CD4-positive, alpha-beta memory T cell (primary cell): Measurements from ENCODE around the gene FCHSD1. TPM values are rescaled to one million over a fixed set of nuclear protein-coding genes. Genes with fewer than 3 reads are reported as not detected.

Source experiments
- CTCF ChIA-PET: fragments of 350-600 bp; sonication (Branson Sonifier 250); formaldehyde crosslinking; loops from one replicate; lab custom pipeline; 2021; ENCODE audit warnings: inconsistent platforms; ENCODE audit not compliant: partially characterized antibody; lab: Charles Lee
- POLR2A ChIA-PET: fragments of 350-600 bp; sonication (Branson Sonifier 250); formaldehyde crosslinking; loops from one replicate; lab custom pipeline; 2021; ENCODE audit not compliant: partially characterized antibody; lab: Charles Lee
- DNase-seq, 5 donors: peaks; one replicate each; pipeline versions ENCODE4 v3.0.0 to v3.0.0-alpha.2; 2020 to 2022; ENCODE audit warnings: mixed read lengths in 1 of 5
- H3K27ac ChIP-seq: one replicate; pipeline ENCODE4 v1.7.0; 2013; ENCODE audit warnings: low read depth, low read length
- H3K27me3 ChIP-seq: 2 replicates; pipeline ENCODE4 v1.7.0; 2013; ENCODE audit warnings: mild to moderate bottlenecking, low read length, moderate library complexity; ENCODE audit not compliant: insufficient read depth
- H3K36me3 ChIP-seq: 2 replicates; pipeline ENCODE4 v1.7.0; 2013; ENCODE audit warnings: mild to moderate bottlenecking, low read length, moderate library complexity; ENCODE audit not compliant: insufficient read depth
- H3K4me1 ChIP-seq: 2 replicates; pipeline ENCODE4 v1.7.0; 2013; ENCODE audit warnings: mild to moderate bottlenecking, low read length, moderate library complexity; ENCODE audit not compliant: insufficient read depth
- H3K4me3 ChIP-seq, 2 donors: one replicate each; pipeline ENCODE4 v1.7.0; 2013; ENCODE audit warnings: low read length in 2 of 2, mild to moderate bottlenecking in 1 of 2
- H3K9me3 ChIP-seq, 2 donors: one replicate each; pipeline ENCODE4 v1.7.0; 2013; ENCODE audit warnings: low read length in 2 of 2, control low read depth in 1 of 2; ENCODE audit not compliant: control insufficient read depth in 1 of 2
- H3K27ac Mint-ChIP-seq, 7 donors: one replicate each; pipeline ENCODE4 v1.8.0; 2020 to 2021; ENCODE audit warnings: mixed read lengths in 7 of 7, mild to moderate bottlenecking in 6 of 7, inconsistent platforms in 3 of 7, moderate library complexity in 3 of 7
- H3K27me3 Mint-ChIP-seq, 2 donors: one replicate each; pipeline ENCODE4 v1.8.0; 2020 to 2021; ENCODE audit warnings: mixed read lengths in 2 of 2
- H3K36me3 Mint-ChIP-seq, 2 donors: one replicate each; pipeline ENCODE4 v1.8.0; 2020 to 2021; ENCODE audit warnings: mixed read lengths in 2 of 2, inconsistent platforms in 1 of 2, mild to moderate bottlenecking in 1 of 2
- H3K4me1 Mint-ChIP-seq, 4 donors: one replicate each; pipeline ENCODE4 v1.8.0; 2020 to 2021; ENCODE audit warnings: mixed read lengths in 4 of 4, mild to moderate bottlenecking in 1 of 4
- H3K4me3 Mint-ChIP-seq, 8 donors: one replicate each; pipeline ENCODE4 v1.8.0; 2020 to 2021; ENCODE audit warnings: mixed read lengths in 8 of 8, mild to moderate bottlenecking in 7 of 8, moderate library complexity in 6 of 8, inconsistent platforms in 3 of 8
- H3K9me3 Mint-ChIP-seq, 8 donors: one replicate each; pipeline ENCODE4 v1.8.0; 2020 to 2021; ENCODE audit warnings: mixed read lengths in 8 of 8, mild to moderate bottlenecking in 5 of 8, inconsistent platforms in 3 of 8, moderate library complexity in 1 of 8
- intact Hi-C: fragments of 100-400 bp; cut with micrococcal nuclease; formaldehyde crosslinking; loops from one replicate; pipeline ENCODE4 v1.15.1; 2023
- polyA plus RNA-seq, 2 donors: library from polyadenylated mRNA; unstranded; fragments of 300-500 nt; fragmentation: Illumina TruSeq; gene quantifications; one replicate each; pipeline ENCODE4 v1.2.3, GENCODE V29; 2021
- total RNA-seq, 2 experiments: library from RNA; stranded (reverse); gene quantifications; one replicate each; pipeline ENCODE4 v1.2.3, GENCODE V29; 2021

Gene FCHSD1
- total RNA-seq (100 to 1,000 TPM; 106 to 110 TPM), polyA plus RNA-seq (1 to 10 TPM; 7.1 to 9.9 TPM)

GRCh38 chr5:141650851-141651727 lies at the start of gene FCHSD1:
Gene FCHSD1, minus strand, starts transcription at chr5:141651418. Its CDS starts 50 bp downstream, at chr5:141651368.
- Histone ChIP-seq H3K4me1 (peaks cover 29% of the 10 kb centered on the region), H3K9me3 (no peaks in the 10 kb centered on the region), H3K27me3 (no peaks in the 10 kb centered on the region), H3K4me3 (peak within 1 kb of the TSS; percentile 42 to 74), H3K36me3 (peaks cover 13% of the 10 kb centered on the region), H3K27ac (peak within 1 kb of the TSS; percentile 50)
- peaks cover 27 to 49% (median 38%) of the 10 kb centered on the region in 4 donors for H3K4me1 Mint-ChIP-seq
- H3K27ac Mint-ChIP-seq, result peak within 1 kb of the TSS; percentile 86 to 97 (median 94)
- H3K4me3 Mint-ChIP-seq, result peak within 1 kb of the TSS; percentile 87 to 96 (median 93)
- CTCF ChIA-PET, result interaction anchor here (0.5 to 3.2 kb wide), 14 partner anchors 12 to 360 kb away, joined by 3 to 15 read pairs (median 5); partner anchors contain the start of genes DIAPH1, HDAC3 and RELL2
- peak; percentile 75 to 81 (median 76) for DNase-seq
- H3K9me3 Mint-ChIP-seq, result no peaks in the 10 kb centered on the region
- intact Hi-C loops, result loop anchor here (1.0 kb wide), 1 partner anchor 15 kb away; the partner anchor contains the start of genes HDAC3 and RELL2
- POLR2A ChIA-PET, result interaction anchor here (0.7 to 3.1 kb wide), 20 partner anchors 9 to 445 kb away, joined by 3 to 55 read pairs (median 6); partner anchors contain the start of genes ARAP3, DELE1, DIAPH1 and GNPDA1
- no peaks in the 10 kb centered on the region for H3K27me3 Mint-ChIP-seq
- peaks cover 19 to 28% of the 10 kb centered on the region in 2 donors for H3K36me3 Mint-ChIP-seq

GRCh38 chr5:141697586-141697985 lies 46.4 kb upstream of the FCHSD1 start:
- no peak overlapping the region for H3K27ac Mint-ChIP-seq
- POLR2A ChIA-PET, result no interaction called here
- CTCF ChIA-PET, result interaction anchor here (1.8 to 9.2 kb wide), 5 partner anchors 32 to 315 kb away, joined by 5 to 250 read pairs (median 81); partner anchors contain the start of genes GNPDA1, PCDH1 and PCDH12

GRCh38 chr5:141696431-141696830 lies 45.2 kb upstream of the FCHSD1 start:
- Histone ChIP-seq H3K27me3 (peaks cover 3% of the 10 kb centered on the region), H3K9me3 (no peaks in the 10 kb centered on the region), H3K36me3 (no peaks in the 10 kb centered on the region), H3K4me3 (no peak overlapping the region), H3K4me1 (peaks cover 27% of the 10 kb centered on the region), H3K27ac (no peak overlapping the region)
- Mint-ChIP-seq H3K36me3 (no peaks in the 10 kb centered on the region), H3K4me3 (no peak overlapping the region), H3K27ac (no peak overlapping the region), H3K27me3 (peaks cover 3 to 16% of the 10 kb centered on the region in 2 donors), H3K4me1 (peaks cover 22 to 40% (median 26%) of the 10 kb centered on the region in 4 donors), H3K9me3 (peaks cover 0 to 3% (median 0%) of the 10 kb centered on the region in 8 donors)
- DNase-seq, result no peak
- ChIA-PET CTCF (interaction anchor here (0.8 to 9.2 kb wide), 6 partner anchors 31 to 316 kb away, joined by 3 to 250 read pairs (median 67); partner anchors contain the start of genes GNPDA1, PCDH1 and PCDH12), POLR2A (interaction anchor here (0.9 to 1.0 kb wide), 2 partner anchors 13 to 265 kb away, joined by 3 read pairs; no protein-coding TSS in a partner anchor)
- intact Hi-C loops, result no loop called here

More at GRCh38 chr5:141697586-141697985, 46.4 kb upstream of the FCHSD1 start:
- Mint-ChIP-seq H3K9me3 (peaks cover 0 to 3% (median 0%) of the 10 kb centered on the region in 8 donors), H3K4me1 (peaks cover 19 to 40% (median 25%) of the 10 kb centered on the region in 4 donors), H3K27me3 (peaks cover 3 to 16% of the 10 kb centered on the region in 2 donors), H3K36me3 (no peaks in the 10 kb centered on the region), H3K4me3 (no peak overlapping the region)
- Histone ChIP-seq H3K4me1 (peaks cover 24% of the 10 kb centered on the region), H3K27ac (no peak overlapping the region), H3K36me3 (no peaks in the 10 kb centered on the region), H3K4me3 (no peak overlapping the region), H3K27me3 (peaks cover 3% of the 10 kb centered on the region), H3K9me3 (no peaks in the 10 kb centered on the region)
- no peak for DNase-seq
- intact Hi-C loops, result no loop called here

GRCh38 chr5:141695627-141696215 lies 44.5 kb upstream of the FCHSD1 start:
- H3K4me3 Mint-ChIP-seq, result no peak overlapping the region
- intact Hi-C loops, result no loop called here
- H3K27me3 ChIP-seq, result peaks cover 3% of the 10 kb centered on the region
- peak overlapping the region in 1 of 7 donors; percentile 38 for H3K27ac Mint-ChIP-seq
- H3K36me3 Mint-ChIP-seq, result no peaks in the 10 kb centered on the region
- peaks cover 3 to 16% of the 10 kb centered on the region in 2 donors for H3K27me3 Mint-ChIP-seq
- H3K27ac ChIP-seq, result no peak overlapping the region
- peaks cover 0 to 3% (median 0%) of the 10 kb centered on the region in 8 donors for H3K9me3 Mint-ChIP-seq
- no peaks in the 10 kb centered on the region for H3K9me3 ChIP-seq
- H3K36me3 ChIP-seq, result no peaks in the 10 kb centered on the region
- CTCF ChIA-PET, result interaction anchor here (0.9 to 9.2 kb wide), 6 partner anchors 30 to 317 kb away, joined by 3 to 250 read pairs (median 67); partner anchors contain the start of genes GNPDA1, PCDH1, PCDH12 and RNF14
- no peak overlapping the region for H3K4me3 ChIP-seq
- DNase-seq, result no peak
- POLR2A ChIA-PET, result interaction anchor here (0.9 to 1.4 kb wide), 3 partner anchors 12 to 265 kb away, joined by 3 read pairs; no protein-coding TSS in a partner anchor
- peaks cover 22% of the 10 kb centered on the region for H3K4me1 ChIP-seq
- peaks cover 20 to 36% (median 24%) of the 10 kb centered on the region in 4 donors for H3K4me1 Mint-ChIP-seq

GRCh38 chr5:141694479-141694878 lies 43.3 kb upstream of the FCHSD1 start:
- H3K4me3 ChIP-seq, result no peak overlapping the region
- no peak overlapping the region for H3K27ac ChIP-seq
- H3K9me3 Mint-ChIP-seq, result no peaks in the 10 kb centered on the region
- peak overlapping the region in 1 of 8 donors; percentile 86 for H3K4me3 Mint-ChIP-seq
- peaks cover 1 to 10% of the 10 kb centered on the region in 2 donors for H3K27me3 Mint-ChIP-seq
- POLR2A ChIA-PET, result interaction anchor here (1.0 to 3.5 kb wide), 3 partner anchors 185 to 266 kb away, joined by 3 to 63 read pairs (median 4); partner anchors contain the start of gene PCDH1
- no peak for DNase-seq
- peaks cover 3% of the 10 kb centered on the region for H3K27me3 ChIP-seq
- CTCF ChIA-PET, result interaction anchor here (1.0 to 9.2 kb wide), 9 partner anchors 8 to 449 kb away, joined by 3 to 250 read pairs (median 79); partner anchors contain the start of genes ARAP3, PCDH1 and PCDH12
- H3K36me3 Mint-ChIP-seq, result no peaks in the 10 kb centered on the region
- peak overlapping the region in 2 of 7 donors; percentile 85 to 90 for H3K27ac Mint-ChIP-seq
- peaks cover 22% of the 10 kb centered on the region for H3K4me1 ChIP-seq
- peaks cover 20 to 31% (median 24%) of the 10 kb centered on the region in 4 donors for H3K4me1 Mint-ChIP-seq
- H3K9me3 ChIP-seq, result no peaks in the 10 kb centered on the region
- intact Hi-C loops, result no loop called here
- H3K36me3 ChIP-seq, result no peaks in the 10 kb centered on the region

- Mint-ChIP-seq H3K9me3 (no peaks in the 10 kb centered on the region), H3K4me1 (peaks cover 20 to 31% (median 24%) of the 10 kb centered on the region in 4 donors), H3K27ac (peak overlapping the region; percentile 82 to 90 (median 88)), H3K27me3 (peaks cover 4 to 5% of the 10 kb centered on the region in 2 donors), H3K36me3 (no peaks in the 10 kb centered on the region), H3K4me3 (peak overlapping the region; percentile 72 to 89 (median 80))
- Histone ChIP-seq H3K9me3 (no peaks in the 10 kb centered on the region), H3K4me1 (peaks cover 22% of the 10 kb centered on the region), H3K36me3 (no peaks in the 10 kb centered on the region), H3K27me3 (no peaks in the 10 kb centered on the region), H3K27ac (no peak overlapping the region), H3K4me3 (peak overlapping the region in 1 of 2 donors; percentile 33)
- intact Hi-C loops, result loop anchor here (1.0 to 2.0 kb wide), 9 partner anchors 9 to 1006 kb away; partner anchors contain the start of gene DELE1
- ChIA-PET POLR2A (interaction anchor here (0.6 to 3.8 kb wide), 22 partner anchors 9 to 675 kb away, joined by 3 to 103 read pairs (median 7); partner anchors contain the start of genes ARAP3, DELE1, DIAPH1 and FCHSD1), CTCF (interaction anchor here (0.8 to 9.2 kb wide), 42 partner anchors 9 to 1020 kb away, joined by 3 to 250 read pairs (median 9); partner anchors contain the start of genes ARAP3, DELE1, FCHSD1 and GNPDA1)
- peak; percentile 67 to 91 (median 76) for DNase-seq
Observed at GRCh38 chr5:141692919-141693725, 41.9 kb upstream of the FCHSD1 start.
